ENCODE data around the gene PTPRN2. TPM values are rescaled to one million over a fixed set of nuclear protein-coding genes. Genes with fewer than 3 reads are reported as not detected.
"Not testable (repeated sequence)": the region's sequence is repeated elsewhere in the genome, so short reads cannot be mapped to it uniquely, and the experiment has no call there.

PTPRN2 gene
- total RNA-seq, 1 experiment from 2014 or later, result 0.11 TPM

DNA sequence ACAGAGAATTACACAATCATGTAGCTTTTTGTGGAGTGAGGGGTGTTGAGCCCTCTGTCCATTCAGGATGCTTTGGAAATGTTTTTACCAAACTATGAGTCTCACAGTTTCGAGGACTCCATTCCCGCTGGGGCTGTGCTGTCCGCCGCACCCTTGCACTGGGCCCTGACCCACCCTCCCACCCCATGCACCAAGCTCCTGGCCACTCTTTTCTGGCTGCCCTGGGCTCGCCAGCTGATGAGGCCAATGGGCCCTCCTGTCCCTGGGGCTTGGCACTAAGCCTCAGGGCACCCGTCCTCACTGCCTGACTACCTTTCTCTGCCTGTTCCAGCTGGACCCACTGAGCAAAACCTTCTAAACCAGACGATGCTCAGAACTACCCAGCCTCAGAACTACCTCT, 332.1 kb downstream of the PTPRN2 start:
- Histone ChIP-seq H3K9me3 (ENCODE audit: low read depth, low read length, poor library complexity, severe bottlenecking) (peaks cover 3% of the 10 kb centered on the region), H3K36me3 (ENCODE audit: insufficient read depth, low read length, poor library complexity, severe bottlenecking) (no peaks in the 10 kb centered on the region), H3K27ac (ENCODE audit: low read depth, low read length, poor library complexity, severe bottlenecking) (no peak overlapping the region), H3K4me3 (ENCODE audit: low read depth, low read length, poor library complexity, severe bottlenecking) (no peak overlapping the region), H3K4me1 (ENCODE audit: insufficient read depth, low read length, poor library complexity, severe bottlenecking) (no peaks in the 10 kb centered on the region), H3K27me3 (replicated peaks; ENCODE audit: insufficient read depth, low read depth, low read length, poor library complexity) (no peaks in the 10 kb centered on the region)
- TF ChIP-seq EZH2 (IDR thresholded peaks at IDR 0.05; ENCODE audit: borderline replicate concordance, low read depth, low read length, poor library complexity, severe bottlenecking), result no peak
- CTCF ChIA-PET, result no interaction called here
- POLR2A ChIA-PET (ENCODE audit: low non-redundant PET), result no interaction called here
- intact Hi-C loops (cut with micrococcal nuclease; ENCODE audit: unreplicated experiment), result no loop called here
- no TSS peak for BruUV-seq (replicated peaks)
- no peak for DNase-seq (ENCODE audit: low spot score)

DNA sequence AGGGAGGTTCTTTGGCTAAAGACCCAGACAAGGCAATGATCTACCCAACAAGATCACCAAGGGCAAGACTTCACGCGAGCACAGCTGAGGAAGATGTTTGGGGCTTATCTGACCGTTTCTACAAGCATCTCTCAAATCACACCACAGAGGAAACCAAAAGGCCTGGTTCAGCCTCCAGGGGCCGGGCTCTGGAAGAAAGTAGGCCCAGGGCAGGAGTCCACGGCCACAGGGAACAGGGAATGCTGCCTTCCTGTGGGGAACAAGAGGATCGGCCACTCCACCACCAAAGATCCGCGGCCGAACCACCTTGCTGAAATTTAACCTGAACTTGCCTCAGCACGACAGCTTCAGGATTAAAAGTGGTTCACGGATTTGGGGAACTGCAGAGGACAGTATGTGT, 332.5 kb downstream of the PTPRN2 start:
- no peak for DNase-seq (ENCODE audit: low spot score)
- intact Hi-C loops (cut with micrococcal nuclease; ENCODE audit: unreplicated experiment), result no loop called here
- TF ChIP-seq, protein P1, sequence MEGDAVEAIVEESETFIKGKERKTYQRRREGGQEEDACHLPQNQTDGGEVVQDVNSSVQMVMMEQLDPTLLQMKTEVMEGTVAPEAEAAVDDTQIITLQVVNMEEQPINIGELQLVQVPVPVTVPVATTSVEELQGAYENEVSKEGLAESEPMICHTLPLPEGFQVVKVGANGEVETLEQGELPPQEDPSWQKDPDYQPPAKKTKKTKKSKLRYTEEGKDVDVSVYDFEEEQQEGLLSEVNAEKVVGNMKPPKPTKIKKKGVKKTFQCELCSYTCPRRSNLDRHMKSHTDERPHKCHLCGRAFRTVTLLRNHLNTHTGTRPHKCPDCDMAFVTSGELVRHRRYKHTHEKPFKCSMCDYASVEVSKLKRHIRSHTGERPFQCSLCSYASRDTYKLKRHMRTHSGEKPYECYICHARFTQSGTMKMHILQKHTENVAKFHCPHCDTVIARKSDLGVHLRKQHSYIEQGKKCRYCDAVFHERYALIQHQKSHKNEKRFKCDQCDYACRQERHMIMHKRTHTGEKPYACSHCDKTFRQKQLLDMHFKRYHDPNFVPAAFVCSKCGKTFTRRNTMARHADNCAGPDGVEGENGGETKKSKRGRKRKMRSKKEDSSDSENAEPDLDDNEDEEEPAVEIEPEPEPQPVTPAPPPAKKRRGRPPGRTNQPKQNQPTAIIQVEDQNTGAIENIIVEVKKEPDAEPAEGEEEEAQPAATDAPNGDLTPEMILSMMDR (conservative IDR thresholded peaks at IDR 0.05; ENCODE audit: low read depth, low read length), result no peak
- TF ChIP-seq EZH2 (IDR thresholded peaks at IDR 0.05; ENCODE audit: borderline replicate concordance, low read depth, low read length, poor library complexity, severe bottlenecking), result no peak
- no peak overlapping the region for H3K27ac ChIP-seq (ENCODE audit: low read depth, low read length, poor library complexity, severe bottlenecking)
- H3K4me3 ChIP-seq (ENCODE audit: low read depth, low read length, poor library complexity, severe bottlenecking), result no peak overlapping the region
- H3K4me1 ChIP-seq (ENCODE audit: insufficient read depth, low read length, poor library complexity, severe bottlenecking), result no peaks in the 10 kb centered on the region
- CTCF ChIA-PET, result no interaction called here
- H3K36me3 ChIP-seq (ENCODE audit: insufficient read depth, low read length, poor library complexity, severe bottlenecking), result no peaks in the 10 kb centered on the region
- no peaks in the 10 kb centered on the region for H3K9me3 ChIP-seq (ENCODE audit: low read depth, low read length, poor library complexity, severe bottlenecking)
- POLR2A ChIA-PET (ENCODE audit: low non-redundant PET), result no interaction called here
- H3K27me3 ChIP-seq (replicated peaks; ENCODE audit: insufficient read depth, low read depth, low read length, poor library complexity), result no peaks in the 10 kb centered on the region
- no TSS peak for BruUV-seq (replicated peaks)

DNA sequence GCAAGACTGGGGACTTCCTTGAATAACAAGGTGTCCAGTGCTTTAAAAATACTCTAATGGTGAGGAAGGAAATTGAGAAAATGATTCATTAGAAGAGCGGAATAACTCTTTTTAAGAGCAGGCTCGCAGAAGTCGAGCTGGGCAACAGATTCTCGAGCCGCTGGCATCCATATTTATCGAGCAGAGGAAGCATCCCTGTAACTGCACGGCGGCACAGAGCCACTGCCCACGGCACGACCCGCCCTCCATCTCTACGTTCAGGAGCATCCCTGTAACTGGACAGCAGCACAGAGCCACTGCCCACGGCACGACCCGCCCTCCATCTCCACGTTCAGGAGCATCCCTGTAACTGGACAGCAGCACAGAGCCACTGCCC, 334.0 kb downstream of the PTPRN2 start:
- POLR2A ChIA-PET (ENCODE audit: low non-redundant PET); H3K27me3 ChIP-seq (replicated peaks; ENCODE audit: insufficient read depth, low read depth, low read length, poor library complexity); H3K36me3 ChIP-seq (ENCODE audit: insufficient read depth, low read length, poor library complexity, severe bottlenecking); DNase-seq (ENCODE audit: low spot score); H3K27ac ChIP-seq (ENCODE audit: low read depth, low read length, poor library complexity, severe bottlenecking); CTCF ChIA-PET; H3K9me3 ChIP-seq (ENCODE audit: low read depth, low read length, poor library complexity, severe bottlenecking); H3K4me1 ChIP-seq (ENCODE audit: insufficient read depth, low read length, poor library complexity, severe bottlenecking); intact Hi-C loops (cut with micrococcal nuclease; ENCODE audit: unreplicated experiment); BruUV-seq (replicated peaks); H3K4me3 ChIP-seq (ENCODE audit: low read depth, low read length, poor library complexity, severe bottlenecking): not testable (repeated sequence)

DNA sequence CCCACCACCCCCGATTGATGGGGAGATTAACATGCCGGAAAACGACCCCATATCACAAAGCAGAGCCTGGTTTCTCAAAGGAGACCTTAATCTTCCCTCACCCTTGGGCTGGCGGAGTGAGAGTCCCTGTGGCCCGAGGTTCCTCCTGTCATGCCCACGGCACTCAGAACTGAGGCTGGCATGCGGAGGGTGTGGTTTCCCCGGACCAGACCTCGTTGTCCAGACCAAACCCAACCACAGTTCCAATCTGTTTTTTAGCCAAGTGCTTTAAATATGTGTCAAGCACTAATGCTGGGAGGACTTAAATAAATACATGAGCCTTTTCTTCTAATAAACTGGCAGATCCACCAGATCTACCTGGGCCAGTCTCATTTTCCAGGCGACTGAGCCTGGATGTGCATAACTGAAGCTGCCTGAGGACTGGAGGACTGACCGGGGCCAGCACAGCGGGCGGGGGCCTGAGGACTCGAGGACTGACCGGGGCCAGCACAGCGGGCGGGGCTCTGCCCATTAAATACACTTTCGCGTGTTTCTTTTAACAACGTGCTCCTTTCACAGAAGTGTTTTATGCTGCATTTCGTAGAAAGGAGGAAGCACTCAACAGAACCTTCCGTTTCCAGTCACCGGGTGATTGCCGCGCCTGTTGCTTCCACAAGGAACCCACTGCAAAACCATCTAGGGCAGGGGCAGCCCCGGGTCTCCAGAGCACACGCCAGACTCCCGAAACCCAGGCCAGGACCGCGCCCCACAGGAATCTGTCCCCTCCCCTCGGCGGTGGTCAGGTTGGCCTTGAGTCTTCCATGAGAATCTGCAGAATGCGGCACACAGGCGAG, 334.6 kb downstream of the PTPRN2 start:
- Histone ChIP-seq H3K9me3 (ENCODE audit: low read depth, low read length, poor library complexity, severe bottlenecking) (peaks cover 4% of the 10 kb centered on the region), H3K27ac (ENCODE audit: low read depth, low read length, poor library complexity, severe bottlenecking) (no peak overlapping the region), H3K36me3 (ENCODE audit: insufficient read depth, low read length, poor library complexity, severe bottlenecking) (no peaks in the 10 kb centered on the region), H3K4me3 (ENCODE audit: low read depth, low read length, poor library complexity, severe bottlenecking) (no peak overlapping the region), H3K4me1 (ENCODE audit: insufficient read depth, low read length, poor library complexity, severe bottlenecking) (no peaks in the 10 kb centered on the region), H3K27me3 (replicated peaks; ENCODE audit: insufficient read depth, low read depth, low read length, poor library complexity) (no peaks in the 10 kb centered on the region)
- TF ChIP-seq EZH2 (IDR thresholded peaks at IDR 0.05; ENCODE audit: borderline replicate concordance, low read depth, low read length, poor library complexity, severe bottlenecking), result no peak
- TF ChIP-seq, protein P1 (conservative IDR thresholded peaks at IDR 0.05; ENCODE audit: low read depth, low read length), result no peak
- POLR2A ChIA-PET (ENCODE audit: low non-redundant PET), result no interaction called here
- no peak for DNase-seq (ENCODE audit: low spot score)
- no TSS peak for BruUV-seq (replicated peaks)
- intact Hi-C loops (cut with micrococcal nuclease; ENCODE audit: unreplicated experiment), result no loop called here
- CTCF ChIA-PET, result no interaction called here

All from A673 (cell line).